ENCODE measurements around the gene STX19. TPM values are rescaled to one million over a fixed set of nuclear protein-coding genes. Genes with fewer than 3 reads are reported as not detected.
"Not testable (repeated sequence)": the region's sequence is repeated elsewhere in the genome, so short reads cannot be mapped to it uniquely, and the experiment has no call there.

The STX19 gene
- 0.41 TPM for total RNA-seq

- peak; percentile 15 for DNase-seq
Measured at GRCh38 chr3:94028093-94028837, at the start of gene STX19. Gene STX19, minus strand, starts transcription at chr3:94028597. Its CDS starts 13,328 bp downstream, at chr3:94015269.

GRCh38 chr3:94076055-94076454 lies 47.7 kb upstream of the STX19 start:
- no peak for DNase-seq

GRCh38 chr3:94071713-94072284 lies 43.4 kb upstream of the STX19 start:
- DNase-seq = no peak

- no peak for DNase-seq
Measured at GRCh38 chr3:94070341-94070911, 42.0 kb upstream of the STX19 start.

- peak; percentile 45 for DNase-seq
Measured at GRCh38 chr3:94069194-94069813, 40.9 kb upstream of the STX19 start.

- DNase-seq = no peak
Measured at GRCh38 chr3:94066506-94067500, 38.4 kb upstream of the STX19 start.

GRCh38 chr3:94065819-94066480 lies 37.6 kb upstream of the STX19 start:
- no peak for DNase-seq

GRCh38 chr3:94065122-94065521 lies 36.7 kb upstream of the STX19 start:
- no peak for DNase-seq

- DNase-seq = no peak
Measured at GRCh38 chr3:94064243-94064860, 36.0 kb upstream of the STX19 start.

GRCh38 chr3:94063496-94064119 lies 35.2 kb upstream of the STX19 start:
- DNase-seq = no peak

- peak; percentile 98 for DNase-seq
Measured at GRCh38 chr3:94062513-94063404, 34.4 kb upstream of the STX19 start, which contains the start of the genes DHFR2 and NSUN3. Gene DHFR2, minus strand, starts transcription at chr3:94062916. Its CDS starts 1,405 bp downstream, at chr3:94061511. Gene NSUN3, plus strand, starts transcription at chr3:94063061. Its CDS starts 66 bp downstream, at chr3:94063127.

GRCh38 chr3:94061297-94061696 lies 32.9 kb upstream of the STX19 start:
- no peak for DNase-seq

- no peak for DNase-seq
Measured at GRCh38 chr3:94050546-94050945, 22.1 kb upstream of the STX19 start.

- no peak for DNase-seq
Measured at GRCh38 chr3:94049267-94049666, 20.9 kb upstream of the STX19 start.

- no peak for DNase-seq
Measured at GRCh38 chr3:94046533-94046932, 18.1 kb upstream of the STX19 start.

- not testable (repeated sequence) for DNase-seq
Measured at GRCh38 chr3:94044100-94044936, 15.9 kb upstream of the STX19 start.

- DNase-seq = no peak
Measured at GRCh38 chr3:94043285-94043684, 14.9 kb upstream of the STX19 start.

- peak; percentile 7 for DNase-seq
Measured at GRCh38 chr3:94036909-94037507, 8.6 kb upstream of the STX19 start.

Data from tongue (tissue), 2 donors.